ENCODE measurements around the gene TMEM178B.

DNA sequence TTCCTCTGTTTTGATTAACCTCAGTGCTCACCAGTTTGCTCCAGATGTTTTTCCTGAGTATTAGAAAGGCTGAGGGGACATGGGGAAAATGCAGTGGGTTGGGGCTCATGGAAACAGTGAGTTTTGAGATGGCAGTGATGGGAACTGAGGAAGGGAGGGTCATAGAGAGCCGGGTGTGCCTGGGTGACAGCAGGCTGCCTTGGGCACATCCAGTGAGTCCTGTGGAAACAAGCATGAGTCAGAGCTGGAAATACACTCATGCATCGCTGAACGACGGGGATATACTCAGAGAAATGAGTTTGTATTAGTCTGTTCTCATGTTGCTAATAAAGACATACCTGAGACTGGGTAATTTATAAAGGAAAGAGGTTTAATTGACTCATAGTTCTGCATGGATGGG, 202.2 kb downstream of the TMEM178B start:
- TF ChIP-seq ZNF274 (IDR thresholded peaks at IDR 0.05; ENCODE audit: low read depth, low read length) (no peak), YY1 (IDR thresholded peaks at IDR 0.05; ENCODE audit: insufficient read depth, insufficient read length) (no peak)

Measured in NT2/D1 (cell line).